Esophagus muscularis mucosa (tissue), 4 donors: Measurements from ENCODE around the gene POU2F2.

Experiments
- EP300 ChIP-seq: sonication (generic); formaldehyde crosslinking; IDR thresholded peaks from one replicate; pipeline ENCODE4 v1.6.1; 2017; ENCODE audit warnings: antibody characterized with exemption
- POLR2A ChIP-seq: fragments of 450-650 bp; IDR thresholded peaks from one replicate; pipeline ENCODE4 v1.6.1; 2017; ENCODE audit warnings: antibody characterized with exemption, moderate library complexity, mild to moderate bottlenecking, low read depth
- POLR2AphosphoS5 ChIP-seq, 2 donors: sonication (generic); formaldehyde crosslinking; IDR thresholded peaks; one replicate each; pipeline ENCODE4 v1.6.1; 2017; ENCODE audit warnings: antibody characterized with exemption in 2 of 2
- TF ChIP-seq, protein P1 (sequence below), 3 experiments: fragments of 200-600 bp in 2 of 3; fragments of 450-650 bp in 1 of 3; sonication (generic) in 2 of 3; IDR thresholded peaks; one replicate each; pipeline ENCODE4 v1.5.1; 2017 to 2019; ENCODE audit warnings: antibody characterized with exemption in 3 of 3, mild to moderate bottlenecking in 2 of 3, moderate library complexity in 1 of 3

- no peak for TF ChIP-seq POLR2AphosphoS5 (IDR thresholded peaks at IDR 0.05)
- TF ChIP-seq, protein P1, sequence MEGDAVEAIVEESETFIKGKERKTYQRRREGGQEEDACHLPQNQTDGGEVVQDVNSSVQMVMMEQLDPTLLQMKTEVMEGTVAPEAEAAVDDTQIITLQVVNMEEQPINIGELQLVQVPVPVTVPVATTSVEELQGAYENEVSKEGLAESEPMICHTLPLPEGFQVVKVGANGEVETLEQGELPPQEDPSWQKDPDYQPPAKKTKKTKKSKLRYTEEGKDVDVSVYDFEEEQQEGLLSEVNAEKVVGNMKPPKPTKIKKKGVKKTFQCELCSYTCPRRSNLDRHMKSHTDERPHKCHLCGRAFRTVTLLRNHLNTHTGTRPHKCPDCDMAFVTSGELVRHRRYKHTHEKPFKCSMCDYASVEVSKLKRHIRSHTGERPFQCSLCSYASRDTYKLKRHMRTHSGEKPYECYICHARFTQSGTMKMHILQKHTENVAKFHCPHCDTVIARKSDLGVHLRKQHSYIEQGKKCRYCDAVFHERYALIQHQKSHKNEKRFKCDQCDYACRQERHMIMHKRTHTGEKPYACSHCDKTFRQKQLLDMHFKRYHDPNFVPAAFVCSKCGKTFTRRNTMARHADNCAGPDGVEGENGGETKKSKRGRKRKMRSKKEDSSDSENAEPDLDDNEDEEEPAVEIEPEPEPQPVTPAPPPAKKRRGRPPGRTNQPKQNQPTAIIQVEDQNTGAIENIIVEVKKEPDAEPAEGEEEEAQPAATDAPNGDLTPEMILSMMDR (IDR thresholded peaks at IDR 0.05) = no peak
- no peak for TF ChIP-seq POLR2A
- TF ChIP-seq EP300 = no peak
These were observed 6.7 kb downstream of the POU2F2 start for GRCh38 chr19:42125536-42125935.
